Immature natural killer cell (primary cell): ENCODE measurements around the gene LGR6. TPM values are rescaled to one million over a fixed set of nuclear protein-coding genes. Genes with fewer than 3 reads are reported as not detected.
"Not testable (repeated sequence)": the region's sequence is repeated elsewhere in the genome, so short reads cannot be mapped to it uniquely, and the experiment has no call there.

ENCODE experiments used
- DNase-seq, 3 donors: peaks; one replicate each; pipeline ENCODE4 v3.0.0; 2022; ENCODE audit warnings: mixed read lengths in 1 of 3
- H3K27ac Mint-ChIP-seq, 6 donors: one replicate each; pipeline ENCODE4 v1.8.0; 2020; ENCODE audit warnings: mixed read lengths in 6 of 6, mild to moderate bottlenecking in 5 of 6, inconsistent platforms in 4 of 6, moderate library complexity in 3 of 6
- H3K27me3 Mint-ChIP-seq, 3 donors: one replicate each; pipeline ENCODE4 v1.8.0; 2020 to 2021; ENCODE audit warnings: low read depth in 3 of 3, mild to moderate bottlenecking in 3 of 3, mixed read lengths in 3 of 3, moderate library complexity in 3 of 3, inconsistent platforms in 1 of 3
- H3K36me3 Mint-ChIP-seq, 3 donors: one replicate each; pipeline ENCODE4 v1.8.0; 2020; ENCODE audit warnings: mixed read lengths in 3 of 3, inconsistent platforms in 2 of 3, mild to moderate bottlenecking in 2 of 3
- H3K4me1 Mint-ChIP-seq, 2 donors: one replicate each; pipeline ENCODE4 v1.8.0; 2020; ENCODE audit warnings: inconsistent platforms in 2 of 2, mild to moderate bottlenecking in 2 of 2, mixed read lengths in 2 of 2, moderate library complexity in 1 of 2
- H3K4me3 Mint-ChIP-seq, 5 donors: one replicate each; pipeline ENCODE4 v1.8.0; 2020; ENCODE audit warnings: mild to moderate bottlenecking in 5 of 5, mixed read lengths in 5 of 5, inconsistent platforms in 3 of 5, moderate library complexity in 3 of 5
- H3K9me3 Mint-ChIP-seq, 6 donors: one replicate each; pipeline ENCODE4 v1.8.0; 2020; ENCODE audit warnings: mild to moderate bottlenecking in 6 of 6, mixed read lengths in 6 of 6, inconsistent platforms in 4 of 6, moderate library complexity in 3 of 6
- polyA plus RNA-seq, 3 donors: library from polyadenylated mRNA; unstranded; fragments of 300-500 nt; fragmentation: Illumina TruSeq; gene quantifications; one replicate each; pipeline ENCODE4 v1.2.3, GENCODE V29; 2021

LGR6 gene
- polyA plus RNA-seq, 3 donors from 2014 or later = 10.9 to 26.8 (median 21.1) TPM

- Mint-ChIP-seq H3K4me3 (peak overlapping the region; percentile 92 to 99 (median 95)), H3K27me3 (peaks cover 0 to 2% (median 0%) of the 10 kb centered on the region in 3 donors), H3K9me3 (no peaks in the 10 kb centered on the region), H3K27ac (peak overlapping the region; percentile 78 to 96 (median 94)), H3K36me3 (no peaks in the 10 kb centered on the region), H3K4me1 (peaks cover 24 to 41% of the 10 kb centered on the region in 2 donors)
- no peak for DNase-seq
These were observed 154.5 kb downstream of the LGR6 start for GRCh38 chr1:202348005-202348508.

GRCh38 chr1:202348509-202349205 lies 155.1 kb downstream of the LGR6 start, which contains the start of gene PPP1R12B:
PPP1R12B (plus strand) TSS chr1:202348699; CDS start chr1:202348852, 153 bp downstream.
- Mint-ChIP-seq H3K27ac (peak within 1 kb of the TSS; percentile 78 to 96 (median 94)), H3K4me1 (peaks cover 23 to 37% of the 10 kb centered on the region in 2 donors)

GRCh38 chr1:202349206-202349928 lies 155.8 kb downstream of the LGR6 start:
- no peak for DNase-seq

More at GRCh38 chr1:202348509-202349205, 155.1 kb downstream of the LGR6 start, which contains the start of gene PPP1R12B:
- H3K4me3 Mint-ChIP-seq = peak within 1 kb of the TSS; percentile 92 to 99 (median 95)
- DNase-seq = peak; percentile 92 to 95 (median 93)
- H3K27me3 Mint-ChIP-seq = peaks cover 0 to 2% (median 0%) of the 10 kb centered on the region in 3 donors
- H3K36me3 Mint-ChIP-seq = no peaks in the 10 kb centered on the region
- H3K9me3 Mint-ChIP-seq = no peaks in the 10 kb centered on the region

GRCh38 chr1:202351725-202352124 lies 158.1 kb downstream of the LGR6 start:
- no peak overlapping the region for H3K4me3 Mint-ChIP-seq
- no peaks in the 10 kb centered on the region for H3K9me3 Mint-ChIP-seq
- H3K27ac Mint-ChIP-seq = no peak overlapping the region
- peaks cover 0 to 2% (median 1%) of the 10 kb centered on the region in 3 donors for H3K27me3 Mint-ChIP-seq
- no peaks in the 10 kb centered on the region for H3K36me3 Mint-ChIP-seq
- no peak for DNase-seq
- H3K4me1 Mint-ChIP-seq = peaks cover 22 to 35% of the 10 kb centered on the region in 2 donors

More at GRCh38 chr1:202349206-202349928, 155.8 kb downstream of the LGR6 start:
- no peaks in the 10 kb centered on the region for H3K36me3 Mint-ChIP-seq
- H3K27me3 Mint-ChIP-seq = peaks cover 0 to 2% (median 0%) of the 10 kb centered on the region in 3 donors
- H3K27ac Mint-ChIP-seq = peak overlapping the region; percentile 78 to 94 (median 91)
- H3K9me3 Mint-ChIP-seq = no peaks in the 10 kb centered on the region
- H3K4me1 Mint-ChIP-seq = peaks cover 22 to 35% of the 10 kb centered on the region in 2 donors
- peak overlapping the region; percentile 92 to 99 (median 95) for H3K4me3 Mint-ChIP-seq

- H3K9me3 Mint-ChIP-seq, H3K36me3 Mint-ChIP-seq, H3K27ac Mint-ChIP-seq, DNase-seq, H3K27me3 Mint-ChIP-seq, H3K4me3 Mint-ChIP-seq: not testable (repeated sequence)
- H3K4me1 Mint-ChIP-seq = peaks cover 22 to 31% of the 10 kb centered on the region in 2 donors
These were observed 159.1 kb downstream of the LGR6 start for GRCh38 chr1:202352583-202353197.

- Mint-ChIP-seq H3K36me3 (no peaks in the 10 kb centered on the region), H3K9me3 (no peaks in the 10 kb centered on the region), H3K27me3 (peaks cover 0 to 1% (median 0%) of the 10 kb centered on the region in 3 donors), H3K4me1 (peaks cover 0 to 4% of the 10 kb centered on the region in 2 donors), H3K27ac (no peak overlapping the region), H3K4me3 (no peak overlapping the region)
- DNase-seq = no peak
These were observed 162.4 kb downstream of the LGR6 start for GRCh38 chr1:202355944-202356553.

GRCh38 chr1:202357506-202357905 lies 163.9 kb downstream of the LGR6 start:
- Mint-ChIP-seq H3K36me3 (no peaks in the 10 kb centered on the region), H3K27me3 (peaks cover 0 to 1% (median 0%) of the 10 kb centered on the region in 3 donors), H3K9me3 (no peaks in the 10 kb centered on the region), H3K4me1 (peaks cover 2 to 9% of the 10 kb centered on the region in 2 donors), H3K4me3 (no peak overlapping the region), H3K27ac (no peak overlapping the region)
- DNase-seq = no peak

- H3K9me3 Mint-ChIP-seq = no peaks in the 10 kb centered on the region
- H3K36me3 Mint-ChIP-seq = no peaks in the 10 kb centered on the region
- H3K4me1 Mint-ChIP-seq = peaks cover 2 to 9% of the 10 kb centered on the region in 2 donors
- H3K4me3 Mint-ChIP-seq = no peak overlapping the region
- peaks cover 0 to 2% (median 0%) of the 10 kb centered on the region in 3 donors for H3K27me3 Mint-ChIP-seq
- no peak overlapping the region for H3K27ac Mint-ChIP-seq
- no peak for DNase-seq
These were observed 167.6 kb downstream of the LGR6 start for GRCh38 chr1:202361224-202361623.

GRCh38 chr1:202361701-202362100 lies 168.1 kb downstream of the LGR6 start:
- peaks cover 0 to 2% (median 0%) of the 10 kb centered on the region in 3 donors for H3K27me3 Mint-ChIP-seq
- no peaks in the 10 kb centered on the region for H3K9me3 Mint-ChIP-seq
- DNase-seq = no peak
- peaks cover 2 to 9% of the 10 kb centered on the region in 2 donors for H3K4me1 Mint-ChIP-seq
- no peaks in the 10 kb centered on the region for H3K36me3 Mint-ChIP-seq
- H3K4me3 Mint-ChIP-seq = no peak overlapping the region
- H3K27ac Mint-ChIP-seq = no peak overlapping the region

- Mint-ChIP-seq H3K9me3 (no peaks in the 10 kb centered on the region), H3K4me1 (peaks cover 2 to 9% of the 10 kb centered on the region in 2 donors), H3K4me3 (no peak overlapping the region), H3K36me3 (no peaks in the 10 kb centered on the region), H3K27me3 (peaks cover 0 to 2% (median 0%) of the 10 kb centered on the region in 3 donors), H3K27ac (no peak overlapping the region)
- no peak for DNase-seq
These were observed 168.6 kb downstream of the LGR6 start for GRCh38 chr1:202362212-202362611.

GRCh38 chr1:202365092-202365815 lies 171.7 kb downstream of the LGR6 start:
- peaks cover 0 to 2% (median 0%) of the 10 kb centered on the region in 3 donors for H3K27me3 Mint-ChIP-seq
- H3K4me1 Mint-ChIP-seq = peaks cover 4 to 9% of the 10 kb centered on the region in 2 donors
- H3K9me3 Mint-ChIP-seq = no peaks in the 10 kb centered on the region
- no peak overlapping the region for H3K4me3 Mint-ChIP-seq
- no peak for DNase-seq
- H3K27ac Mint-ChIP-seq = no peak overlapping the region
- no peaks in the 10 kb centered on the region for H3K36me3 Mint-ChIP-seq

GRCh38 chr1:202367271-202367670 lies 173.7 kb downstream of the LGR6 start:
- DNase-seq = no peak
- no peak overlapping the region for H3K4me3 Mint-ChIP-seq
- H3K36me3 Mint-ChIP-seq = no peaks in the 10 kb centered on the region
- peaks cover 0 to 2% (median 2%) of the 10 kb centered on the region in 3 donors for H3K27me3 Mint-ChIP-seq
- no peak overlapping the region for H3K27ac Mint-ChIP-seq
- H3K9me3 Mint-ChIP-seq = no peaks in the 10 kb centered on the region
- peaks cover under 1 to 2% of the 10 kb centered on the region in 2 donors for H3K4me1 Mint-ChIP-seq
